Endothelial cell of umbilical vein (primary cell): Measurements from ENCODE around the gene TRMT2A. TPM values are rescaled to one million over a fixed set of nuclear protein-coding genes. Genes with fewer than 3 reads are reported as not detected.

Experiments
- BruUV-seq: library from RNA; stranded (reverse); fragments of 400-500 nt; replicated peaks from 2 replicates; lab custom pipeline; 2021; lab: Mats Ljungman, UMichigan
- CTCF ChIA-PET: fragments of 300-600, 350-600 bp; sonication (Branson Sonifier 250); formaldehyde crosslinking; loops from one replicate; lab custom pipeline; 2021; ENCODE audit warnings: antibody characterized with exemption, inconsistent platforms; lab: Charles Lee
- POLR2A ChIA-PET: fragments of 300-600, 350-600 bp; sonication (Branson Sonifier 250); formaldehyde crosslinking; loops from one replicate; lab custom pipeline; 2021; ENCODE audit warnings: antibody characterized with exemption, inconsistent platforms; lab: Charles Lee
- DNase-seq: peaks from one replicate; pipeline ENCODE4 v3.0.0-alpha.2; 2011; ENCODE audit warnings: low read depth, low spot score
- FAIRE-seq: peaks from 2 replicates; lab custom pipeline; 2011; peaks lifted over from hg19 to GRCh38; lab: Jason Lieb, UNC
- H2AFZ ChIP-seq: 2 replicates; pipeline ENCODE4 v1.6.0; 2012; ENCODE audit warnings: low read depth, low read length, control low read depth, inconsistent platforms
- H3K27ac ChIP-seq: 2 replicates; pipeline ENCODE4 v1.5.1; 2011; ENCODE audit warnings: low read depth, mild to moderate bottlenecking, control low read depth, low read length, moderate library complexity; ENCODE audit not compliant: insufficient read depth
- H3K27me3 ChIP-seq, 2 experiments: 2 replicates each; pipeline versions ENCODE4 v1.6.0 to v1.6.1; 2011; ENCODE audit warnings: low read length in 2 of 2, mixed read lengths in 1 of 2; ENCODE audit not compliant: control insufficient read depth in 2 of 2, insufficient read depth in 2 of 2
- H3K36me3 ChIP-seq, 2 experiments: 2 replicates in 1 of 2; 3 replicates in 1 of 2; pipeline ENCODE4 v1.5.1; 2011; ENCODE audit warnings: low read length in 2 of 2, mild to moderate bottlenecking in 1 of 2, moderate library complexity in 1 of 2; ENCODE audit not compliant: control insufficient read depth in 2 of 2, insufficient read depth in 2 of 2; ENCODE audit errors: extremely low read depth in 1 of 2
- H3K4me1 ChIP-seq: 3 replicates; pipeline ENCODE4 v1.5.1; 2011; ENCODE audit warnings: mild to moderate bottlenecking, low read length; ENCODE audit not compliant: control insufficient read depth, insufficient read depth; ENCODE audit errors: extremely low read depth
- H3K4me2 ChIP-seq: 2 replicates; pipeline ENCODE4 v1.6.1; 2011; ENCODE audit warnings: low read length, control low read depth, mixed read lengths; ENCODE audit not compliant: insufficient read depth
- H3K4me3 ChIP-seq, 3 experiments: fragments of 200-600 bp in 1 of 3; sonication (generic), shearing (Covaris generic) in 1 of 3; replicated peaks in 1 of 3; 2 replicates each; pipeline ENCODE4 v1.5.1; 2011 to 2016; ENCODE audit warnings: control low read depth in 3 of 3, low read length in 3 of 3, mild to moderate bottlenecking in 2 of 3, inconsistent platforms in 1 of 3, low read depth in 1 of 3, moderate library complexity in 1 of 3; ENCODE audit not compliant: insufficient read depth in 1 of 3
- H3K79me2 ChIP-seq: 2 replicates; pipeline ENCODE4 v1.6.0; 2012; ENCODE audit warnings: low read length, inconsistent platforms; ENCODE audit not compliant: control insufficient read depth, insufficient read depth
- H3K9ac ChIP-seq: replicated peaks from 2 replicates; pipeline ENCODE3; 2011; ENCODE audit warnings: low read length, control low read depth; ENCODE audit not compliant: insufficient read depth; ENCODE audit errors: extremely low read depth
- H3K9me1 ChIP-seq: replicated peaks from 3 replicates; pipeline ENCODE4 v1.6.0; 2011; ENCODE audit warnings: mild to moderate bottlenecking, low read length; ENCODE audit not compliant: control insufficient read depth, insufficient read depth; ENCODE audit errors: extremely low read depth
- H3K9me3 ChIP-seq: replicated peaks from 2 replicates; pipeline ENCODE4 v1.5.1; 2012; ENCODE audit warnings: low read length, inconsistent platforms; ENCODE audit not compliant: control insufficient read depth, insufficient read depth
- H4K20me1 ChIP-seq: replicated peaks from 2 replicates; pipeline ENCODE3; 2011; ENCODE audit warnings: mild to moderate bottlenecking, low read length; ENCODE audit not compliant: control insufficient read depth, insufficient read depth; ENCODE audit errors: extremely low read depth
- EZH2 ChIP-seq: IDR thresholded peaks from 2 replicates; pipeline ENCODE4 v1.6.1; 2012; ENCODE audit warnings: borderline replicate concordance, low read depth, mild to moderate bottlenecking, moderate library complexity, low read length, inconsistent platforms; ENCODE audit not compliant: severe bottlenecking
- FOS ChIP-seq: IDR thresholded peaks from 2 replicates; pipeline ENCODE4 v1.6.1; 2011; ENCODE audit warnings: mild to moderate bottlenecking, low read length, moderate library complexity, borderline replicate concordance; ENCODE audit not compliant: insufficient read depth
- GATA2 ChIP-seq: IDR thresholded peaks from 2 replicates; pipeline ENCODE4 v1.7.0; 2011; ENCODE audit warnings: low read depth, mild to moderate bottlenecking, moderate library complexity, mixed read lengths, low read length; ENCODE audit not compliant: insufficient read length, insufficient read depth
- JUN ChIP-seq: IDR thresholded peaks from 2 replicates; pipeline ENCODE4 v1.6.1; 2011; ENCODE audit warnings: borderline replicate concordance, low read depth; ENCODE audit not compliant: insufficient read length, insufficient read depth
- MYC ChIP-seq: IDR thresholded peaks from one replicate; pipeline ENCODE4 v1.6.1; 2011; ENCODE audit warnings: mild to moderate bottlenecking, low read depth, low read length
- POLR2A ChIP-seq: IDR thresholded peaks from 2 replicates; pipeline ENCODE4 v1.6.1; 2012; ENCODE audit warnings: low read depth, mild to moderate bottlenecking, control low read depth, low read length
- POLR2AphosphoS5 ChIP-seq: IDR thresholded peaks from 2 replicates; pipeline ENCODE4 v1.6.1; 2012; ENCODE audit warnings: low read depth, mild to moderate bottlenecking, control low read depth, low read length, moderate library complexity; ENCODE audit not compliant: insufficient read depth
- dilution Hi-C: fragments of 300-500 bp; cut with MboI; formaldehyde crosslinking; loops from one replicate; pipeline ENCODE4 v1.15.0; 2019; ENCODE audit warnings: low sequenced_read_pairs; ENCODE audit not compliant: extremely low pct_ligation_motif_present
- intact Hi-C: fragments of 100-400 bp; cut with micrococcal nuclease; formaldehyde crosslinking; loops from one replicate; pipeline ENCODE4 v1.10.0; 2022
- polyA plus RNA-seq, 4 experiments: library from polyadenylated mRNA; depleted of rRNA in 3 of 4; stranded (reverse) in 3 of 4; unstranded in 1 of 4; fragments of >200 nt; gene quantifications; 2 replicates each; pipeline versions ENCODE4 v1.2.1 to v1.2.3, GENCODE V29; 2011 to 2012; ENCODE audit warnings: missing spikeins in 1 of 4
- total RNA-seq: library from RNA; stranded (reverse); gene quantifications from 2 replicates; pipeline ENCODE4 v1.2.3, GENCODE V29; 2021
- TF ChIP-seq, protein P1 (sequence below): IDR thresholded peaks from 2 replicates; pipeline ENCODE4 v1.6.1; 2011; ENCODE audit not compliant: insufficient read depth, insufficient read length
- TF ChIP-seq, protein P2 (sequence below), 2 donors: IDR thresholded peaks; 1 replicate in 1 of 2; 2 replicates in 1 of 2; pipeline ENCODE4 v1.5.1; 2011; ENCODE audit warnings: low read length in 2 of 2, mild to moderate bottlenecking in 2 of 2, moderate library complexity in 2 of 2, control low read depth in 1 of 2, inconsistent platforms in 1 of 2, low read depth in 1 of 2; ENCODE audit not compliant: insufficient read depth in 1 of 2; ENCODE audit errors: extremely low read depth in 1 of 2

Gene TRMT2A
- total and polyA plus RNA-seq, 2 donors (not counting 3 experiments of a cell fraction or from before 2014, with no cell fraction given), result 51.2 to 61.9 TPM

DNA sequence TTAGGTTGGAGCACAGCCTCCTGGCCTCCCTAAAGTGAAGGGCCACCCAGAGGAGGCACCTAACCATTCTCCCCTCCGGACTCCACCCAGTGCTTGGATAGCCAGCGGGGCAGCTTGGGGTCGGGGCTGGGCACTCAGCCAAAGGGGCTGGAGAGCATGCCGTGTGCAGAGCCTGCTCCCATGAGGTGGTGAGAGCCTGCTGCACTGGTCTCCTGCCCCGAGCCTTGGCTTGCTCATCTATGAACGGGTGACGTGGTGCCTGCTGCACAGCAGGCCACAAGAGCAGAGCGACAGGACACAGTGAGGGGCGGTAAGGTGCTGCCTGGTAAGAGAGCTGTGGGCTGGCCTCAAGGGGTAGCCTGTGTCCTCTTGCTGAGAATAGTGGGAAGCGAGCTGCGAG lies 47.8 kb upstream of the TRMT2A start:
- Histone ChIP-seq H3K4me2 (no peak overlapping the region), H3K27me3 (no peaks in the 10 kb centered on the region), H2AFZ (no peak overlapping the region), H3K4me3 (no peak overlapping the region), H3K9me3 (no peaks in the 10 kb centered on the region), H3K9ac (no peak overlapping the region), H4K20me1 (no peaks in the 10 kb centered on the region), H3K27ac (no peak overlapping the region), H3K36me3 (no peaks in the 10 kb centered on the region), H3K4me1 (no peaks in the 10 kb centered on the region), H3K9me1 (no peaks in the 10 kb centered on the region), H3K79me2 (no peaks in the 10 kb centered on the region)
- ChIA-PET POLR2A (no interaction called here), CTCF (no interaction called here)
- TF ChIP-seq GATA2 (no peak), POLR2AphosphoS5 (no peak), POLR2A (no peak), EZH2 (no peak)
- TF ChIP-seq, protein P1, sequence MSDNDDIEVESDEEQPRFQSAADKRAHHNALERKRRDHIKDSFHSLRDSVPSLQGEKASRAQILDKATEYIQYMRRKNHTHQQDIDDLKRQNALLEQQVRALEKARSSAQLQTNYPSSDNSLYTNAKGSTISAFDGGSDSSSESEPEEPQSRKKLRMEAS, result no peak
- no peak for DNase-seq
- no peak for FAIRE-seq
- intact Hi-C loops (no loop called here), dilution Hi-C loops (no loop called here)
- BruUV-seq, result no TSS peak

DNA sequence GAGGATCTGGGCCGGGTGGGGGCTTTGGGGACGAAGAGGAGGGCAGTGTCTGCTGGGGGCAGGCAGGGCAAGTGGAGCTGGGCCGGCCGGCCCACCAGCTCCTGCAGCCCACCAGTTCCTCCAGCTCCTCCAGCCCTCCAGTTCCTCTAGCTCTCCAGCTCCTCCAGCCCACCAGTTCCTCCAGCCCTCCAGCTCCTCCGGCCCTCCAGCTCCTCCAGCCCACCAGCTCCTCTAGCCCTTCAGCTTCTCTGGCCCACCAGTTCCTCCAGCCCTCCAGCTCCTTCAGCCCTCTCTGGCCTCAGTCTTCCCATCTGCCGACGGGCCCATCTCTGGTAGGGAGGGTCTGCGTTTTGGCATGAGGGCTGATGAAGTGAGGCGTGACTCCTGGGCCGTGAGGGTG lies 43.0 kb upstream of the TRMT2A start:
- TF ChIP-seq GATA2 (no peak), FOS (no peak), MYC (no peak), POLR2A (no peak), EZH2 (no peak), JUN (no peak), POLR2AphosphoS5 (no peak)
- TF ChIP-seq, protein P1, result no peak
- TF ChIP-seq, protein P2, sequence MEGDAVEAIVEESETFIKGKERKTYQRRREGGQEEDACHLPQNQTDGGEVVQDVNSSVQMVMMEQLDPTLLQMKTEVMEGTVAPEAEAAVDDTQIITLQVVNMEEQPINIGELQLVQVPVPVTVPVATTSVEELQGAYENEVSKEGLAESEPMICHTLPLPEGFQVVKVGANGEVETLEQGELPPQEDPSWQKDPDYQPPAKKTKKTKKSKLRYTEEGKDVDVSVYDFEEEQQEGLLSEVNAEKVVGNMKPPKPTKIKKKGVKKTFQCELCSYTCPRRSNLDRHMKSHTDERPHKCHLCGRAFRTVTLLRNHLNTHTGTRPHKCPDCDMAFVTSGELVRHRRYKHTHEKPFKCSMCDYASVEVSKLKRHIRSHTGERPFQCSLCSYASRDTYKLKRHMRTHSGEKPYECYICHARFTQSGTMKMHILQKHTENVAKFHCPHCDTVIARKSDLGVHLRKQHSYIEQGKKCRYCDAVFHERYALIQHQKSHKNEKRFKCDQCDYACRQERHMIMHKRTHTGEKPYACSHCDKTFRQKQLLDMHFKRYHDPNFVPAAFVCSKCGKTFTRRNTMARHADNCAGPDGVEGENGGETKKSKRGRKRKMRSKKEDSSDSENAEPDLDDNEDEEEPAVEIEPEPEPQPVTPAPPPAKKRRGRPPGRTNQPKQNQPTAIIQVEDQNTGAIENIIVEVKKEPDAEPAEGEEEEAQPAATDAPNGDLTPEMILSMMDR (IDR thresholded peaks at IDR 0.05; ENCODE audit: extremely low read depth in 1 of 2, insufficient read depth in 1 of 2, low read depth in 1 of 2, low read length in 2 of 2), result no peak
- Histone ChIP-seq H3K27me3 (no peaks in the 10 kb centered on the region), H3K4me3 (no peak overlapping the region), H3K9ac (no peak overlapping the region), H4K20me1 (no peaks in the 10 kb centered on the region), H3K9me3 (no peaks in the 10 kb centered on the region), H2AFZ (no peak overlapping the region), H3K4me1 (peaks cover 3% of the 10 kb centered on the region), H3K27ac (no peak overlapping the region), H3K4me2 (no peak overlapping the region), H3K79me2 (no peaks in the 10 kb centered on the region), H3K9me1 (no peaks in the 10 kb centered on the region), H3K36me3 (no peaks in the 10 kb centered on the region)
- FAIRE-seq (no peak), DNase-seq (no peak)
- dilution Hi-C loops (no loop called here), intact Hi-C loops (no loop called here)
- ChIA-PET POLR2A (interaction anchor here (0.6 kb wide), 1 partner anchor 31 kb away, joined by 3 read pairs; no protein-coding TSS in a partner anchor), CTCF (interaction anchor here (0.6 to 1.9 kb wide), 5 partner anchors 67 to 366 kb away, joined by 3 to 7 read pairs (median 3); no protein-coding TSS in a partner anchor)
- no TSS peak for BruUV-seq
